AG09309 (cell line): Measurements from ENCODE around the gene OLFML2B.

Experiments used
- DNase-seq: peaks from one replicate; pipeline ENCODE4 v3.0.0-alpha.2; 2010; ENCODE audit warnings: low read depth
- H3K4me3 ChIP-seq: 2 replicates; pipeline ENCODE4 v1.5.1; 2011; ENCODE audit warnings: mild to moderate bottlenecking, low read depth, low read length, moderate library complexity; ENCODE audit not compliant: control insufficient read depth
- TF ChIP-seq, protein P1 (sequence below): IDR thresholded peaks from 2 replicates; pipeline ENCODE4 v1.5.1; 2011; ENCODE audit warnings: mild to moderate bottlenecking, low read depth, low read length, inconsistent platforms; ENCODE audit not compliant: insufficient read depth, control insufficient read depth; ENCODE audit errors: missing control alignments

The OLFML2B gene

DNA sequence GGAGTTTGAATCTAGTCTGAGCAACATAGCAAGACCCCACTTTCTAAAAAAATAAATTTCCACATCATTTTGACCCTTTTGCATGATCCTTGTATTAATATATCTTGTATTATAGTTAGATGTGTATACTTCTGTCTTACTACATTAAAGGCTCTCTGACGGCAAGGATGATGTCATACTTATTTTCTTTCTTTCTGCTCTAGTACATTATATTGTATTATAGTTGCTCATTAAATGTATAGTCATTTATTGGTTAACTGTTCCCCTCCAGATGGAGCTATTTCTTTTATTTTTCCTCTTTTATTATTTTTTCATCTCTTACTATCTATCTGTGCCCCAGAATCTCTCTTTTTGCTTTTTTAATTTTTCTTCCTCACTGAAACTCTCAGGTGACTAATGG is 15.0 kb upstream of the OLFML2B start:
- DNase-seq, result no peak
- no peak overlapping the region for H3K4me3 ChIP-seq
- TF ChIP-seq, protein P1, sequence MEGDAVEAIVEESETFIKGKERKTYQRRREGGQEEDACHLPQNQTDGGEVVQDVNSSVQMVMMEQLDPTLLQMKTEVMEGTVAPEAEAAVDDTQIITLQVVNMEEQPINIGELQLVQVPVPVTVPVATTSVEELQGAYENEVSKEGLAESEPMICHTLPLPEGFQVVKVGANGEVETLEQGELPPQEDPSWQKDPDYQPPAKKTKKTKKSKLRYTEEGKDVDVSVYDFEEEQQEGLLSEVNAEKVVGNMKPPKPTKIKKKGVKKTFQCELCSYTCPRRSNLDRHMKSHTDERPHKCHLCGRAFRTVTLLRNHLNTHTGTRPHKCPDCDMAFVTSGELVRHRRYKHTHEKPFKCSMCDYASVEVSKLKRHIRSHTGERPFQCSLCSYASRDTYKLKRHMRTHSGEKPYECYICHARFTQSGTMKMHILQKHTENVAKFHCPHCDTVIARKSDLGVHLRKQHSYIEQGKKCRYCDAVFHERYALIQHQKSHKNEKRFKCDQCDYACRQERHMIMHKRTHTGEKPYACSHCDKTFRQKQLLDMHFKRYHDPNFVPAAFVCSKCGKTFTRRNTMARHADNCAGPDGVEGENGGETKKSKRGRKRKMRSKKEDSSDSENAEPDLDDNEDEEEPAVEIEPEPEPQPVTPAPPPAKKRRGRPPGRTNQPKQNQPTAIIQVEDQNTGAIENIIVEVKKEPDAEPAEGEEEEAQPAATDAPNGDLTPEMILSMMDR, result no peak

DNA sequence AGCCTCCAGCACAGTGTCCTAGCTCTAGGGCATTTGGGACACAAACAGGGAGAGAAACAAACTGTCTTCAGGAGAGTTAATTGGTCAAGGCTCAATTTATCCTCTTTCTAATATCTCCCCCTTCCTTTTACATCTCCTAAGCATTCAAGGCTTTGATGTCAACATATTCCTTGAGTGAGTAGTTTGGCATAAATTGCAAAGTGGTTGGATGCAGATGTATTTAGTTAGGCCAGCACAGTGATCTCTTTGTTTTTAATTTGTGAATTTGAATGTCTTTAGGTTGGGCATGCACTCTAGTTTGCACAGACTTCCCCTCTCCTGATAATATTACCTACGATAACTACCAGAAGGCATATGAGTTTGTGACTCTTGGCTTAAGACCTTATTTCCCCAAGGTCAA is 12.5 kb upstream of the OLFML2B start:
- no peak overlapping the region for H3K4me3 ChIP-seq
- TF ChIP-seq, protein P1, result no peak
- no peak for DNase-seq

DNA sequence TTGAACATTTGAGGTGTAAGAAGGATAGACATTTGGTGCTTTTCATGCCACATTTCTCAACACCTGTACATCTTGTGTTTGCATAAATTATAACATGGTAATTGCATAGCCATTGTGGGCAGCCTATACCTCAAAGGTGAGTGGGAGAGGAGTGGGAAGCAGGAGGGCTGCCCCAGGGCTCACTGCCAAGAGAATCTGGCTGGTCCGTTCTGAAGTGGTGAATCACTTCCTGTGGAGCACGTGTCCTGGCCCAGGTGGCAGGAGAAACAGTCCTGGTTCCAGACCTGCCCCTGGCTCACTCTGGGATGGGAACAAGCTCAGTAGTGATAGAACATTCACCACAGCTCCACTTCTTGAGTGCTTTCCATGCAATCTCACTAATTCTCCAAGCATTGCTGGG is 11.6 kb upstream of the OLFML2B start:
- DNase-seq, result no peak
- no peak overlapping the region for H3K4me3 ChIP-seq
- TF ChIP-seq, protein P1, result no peak

DNA sequence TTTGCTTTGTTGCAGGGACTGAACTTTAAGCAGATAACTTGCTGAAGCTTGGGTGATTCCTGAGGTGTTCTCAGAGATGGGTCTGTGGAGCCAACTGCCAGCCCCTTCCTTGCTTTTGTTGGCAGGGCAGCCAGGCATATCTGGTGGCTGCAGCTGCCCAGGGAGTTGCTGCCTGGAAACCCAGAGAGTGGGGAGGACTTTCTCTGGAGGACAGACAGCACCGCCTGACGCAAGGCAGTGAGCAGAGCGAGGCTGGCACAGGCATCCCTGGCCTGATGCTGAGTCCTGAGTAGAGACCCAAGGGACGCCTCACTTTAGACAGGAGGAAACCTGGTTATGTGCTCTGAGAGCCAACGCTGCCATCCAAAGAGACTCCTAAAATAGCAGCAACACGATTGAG is 9.8 kb upstream of the OLFML2B start:
- H3K4me3 ChIP-seq, result no peak overlapping the region
- TF ChIP-seq, protein P1, result no peak
- no peak for DNase-seq

DNA sequence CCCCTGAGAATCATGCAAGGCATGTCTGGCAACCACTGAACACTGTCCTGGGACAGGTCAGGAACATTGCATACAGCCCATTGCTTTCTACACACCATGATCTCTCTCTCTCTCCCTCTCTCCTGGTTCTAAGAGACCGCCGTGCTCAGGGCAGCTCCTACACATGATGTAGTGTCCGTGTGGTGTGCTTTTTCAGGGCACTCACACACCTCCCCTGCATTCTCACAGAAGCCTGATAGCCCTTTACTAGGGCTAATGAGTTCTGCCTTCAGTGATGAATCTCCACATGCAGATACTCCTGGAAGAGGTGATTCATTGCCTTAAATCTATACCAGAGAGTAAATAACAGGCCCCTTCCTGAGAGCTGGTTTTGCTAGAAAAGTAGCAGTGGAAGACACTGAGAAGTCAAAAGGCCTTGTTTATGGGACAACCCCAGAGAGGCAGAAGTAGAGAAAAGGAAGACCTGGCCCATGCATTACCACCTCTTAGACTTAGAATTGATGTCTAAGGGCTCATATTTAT is 7.2 kb upstream of the OLFML2B start:
- TF ChIP-seq, protein P1, result no peak
- no peak for DNase-seq
- no peak overlapping the region for H3K4me3 ChIP-seq

DNA sequence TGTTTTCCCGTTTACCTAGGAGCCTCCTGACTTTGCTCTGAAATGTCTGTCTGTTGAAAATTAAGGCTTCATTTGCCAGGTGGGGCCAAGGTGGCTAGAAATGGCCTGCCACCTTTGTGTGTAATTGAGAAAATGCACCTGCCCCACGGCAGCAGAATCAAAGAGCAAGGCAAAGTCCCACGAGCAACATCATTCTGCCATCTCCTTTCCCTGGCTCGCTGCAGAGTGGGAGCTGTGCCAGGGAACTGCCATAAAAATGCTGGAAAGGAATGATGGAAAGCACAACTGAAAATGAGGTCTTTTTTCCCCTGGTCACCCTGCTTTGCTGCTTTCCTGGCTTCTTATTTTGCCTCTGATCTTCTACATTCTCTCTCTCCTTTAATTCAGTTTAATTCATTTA is 5.5 kb upstream of the OLFML2B start:
- DNase-seq, result no peak
- H3K4me3 ChIP-seq, result no peak overlapping the region
- TF ChIP-seq, protein P1, result no peak

DNA sequence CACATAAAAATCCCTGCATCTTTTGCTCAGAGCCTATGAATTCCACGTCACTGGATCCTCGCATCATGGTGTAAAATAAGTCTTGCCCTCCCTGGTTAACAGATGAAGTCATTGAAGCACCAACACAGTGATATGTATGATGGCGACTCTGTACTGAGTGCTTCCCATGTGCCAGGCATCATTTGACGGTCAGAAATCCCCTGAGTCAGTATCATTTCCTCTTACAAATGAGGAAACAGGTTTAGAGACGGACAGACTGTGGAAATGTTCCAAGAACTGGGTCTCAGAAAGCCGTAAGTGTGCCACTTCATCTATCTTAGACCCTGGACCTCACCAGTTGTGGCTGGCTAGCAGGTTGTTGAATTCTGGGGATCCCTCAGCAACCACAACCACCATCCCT is 5.1 kb upstream of the OLFML2B start:
- TF ChIP-seq, protein P1, result no peak
- no peak overlapping the region for H3K4me3 ChIP-seq
- DNase-seq, result no peak
